ENCODE data around the gene TRHDE.

The TRHDE gene

DNA sequence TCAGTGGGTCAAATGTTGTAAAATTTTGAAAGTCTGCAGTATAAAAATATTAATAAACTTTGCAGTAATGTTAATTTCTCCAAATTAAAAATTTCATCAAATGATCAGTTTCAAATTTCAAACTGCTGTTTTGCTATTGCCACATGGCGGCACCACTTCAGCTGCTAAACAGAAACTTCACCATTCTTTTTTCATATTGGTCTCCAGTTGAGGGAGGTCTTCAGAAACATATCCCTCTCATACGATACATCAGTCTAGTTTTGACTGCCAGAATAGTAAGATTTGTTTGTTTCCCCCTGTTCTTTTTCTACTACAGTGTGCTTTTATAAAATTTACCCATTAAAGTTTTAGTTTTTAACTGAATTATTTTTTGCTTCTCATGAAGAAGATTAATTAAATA lies 4.2 kb upstream of the TRHDE start:
- H3K4me3 ChIP-seq (ENCODE audit: low read depth, low read length) = no peak overlapping the region
- TF ChIP-seq, protein P1, sequence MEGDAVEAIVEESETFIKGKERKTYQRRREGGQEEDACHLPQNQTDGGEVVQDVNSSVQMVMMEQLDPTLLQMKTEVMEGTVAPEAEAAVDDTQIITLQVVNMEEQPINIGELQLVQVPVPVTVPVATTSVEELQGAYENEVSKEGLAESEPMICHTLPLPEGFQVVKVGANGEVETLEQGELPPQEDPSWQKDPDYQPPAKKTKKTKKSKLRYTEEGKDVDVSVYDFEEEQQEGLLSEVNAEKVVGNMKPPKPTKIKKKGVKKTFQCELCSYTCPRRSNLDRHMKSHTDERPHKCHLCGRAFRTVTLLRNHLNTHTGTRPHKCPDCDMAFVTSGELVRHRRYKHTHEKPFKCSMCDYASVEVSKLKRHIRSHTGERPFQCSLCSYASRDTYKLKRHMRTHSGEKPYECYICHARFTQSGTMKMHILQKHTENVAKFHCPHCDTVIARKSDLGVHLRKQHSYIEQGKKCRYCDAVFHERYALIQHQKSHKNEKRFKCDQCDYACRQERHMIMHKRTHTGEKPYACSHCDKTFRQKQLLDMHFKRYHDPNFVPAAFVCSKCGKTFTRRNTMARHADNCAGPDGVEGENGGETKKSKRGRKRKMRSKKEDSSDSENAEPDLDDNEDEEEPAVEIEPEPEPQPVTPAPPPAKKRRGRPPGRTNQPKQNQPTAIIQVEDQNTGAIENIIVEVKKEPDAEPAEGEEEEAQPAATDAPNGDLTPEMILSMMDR (IDR thresholded peaks at IDR 0.05; ENCODE audit: borderline replicate concordance, insufficient read depth, low read depth, low read length) = no peak

DNA sequence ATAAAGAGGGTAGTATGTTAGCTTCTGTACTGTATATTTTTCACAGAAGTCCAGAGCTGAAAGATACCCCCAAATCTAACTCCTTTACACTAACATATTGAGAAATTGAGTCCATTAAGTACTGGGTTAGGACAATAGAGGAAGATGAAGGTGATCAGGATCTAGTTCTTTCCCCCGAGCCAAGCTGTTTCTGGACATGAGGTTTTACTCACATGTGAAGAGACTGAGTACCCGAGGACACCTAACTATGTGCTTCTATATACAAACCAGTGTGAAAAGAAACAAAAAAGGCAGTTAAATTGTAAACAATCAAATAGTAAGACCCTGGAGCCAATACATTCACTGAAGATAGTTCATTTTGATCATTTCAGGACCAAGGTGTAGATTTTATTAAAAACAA lies 3.8 kb upstream of the TRHDE start:
- TF ChIP-seq, protein P1 (IDR thresholded peaks at IDR 0.05; ENCODE audit: borderline replicate concordance, insufficient read depth, low read depth, low read length) = no peak
- H3K4me3 ChIP-seq (ENCODE audit: low read depth, low read length) = no peak overlapping the region

DNA sequence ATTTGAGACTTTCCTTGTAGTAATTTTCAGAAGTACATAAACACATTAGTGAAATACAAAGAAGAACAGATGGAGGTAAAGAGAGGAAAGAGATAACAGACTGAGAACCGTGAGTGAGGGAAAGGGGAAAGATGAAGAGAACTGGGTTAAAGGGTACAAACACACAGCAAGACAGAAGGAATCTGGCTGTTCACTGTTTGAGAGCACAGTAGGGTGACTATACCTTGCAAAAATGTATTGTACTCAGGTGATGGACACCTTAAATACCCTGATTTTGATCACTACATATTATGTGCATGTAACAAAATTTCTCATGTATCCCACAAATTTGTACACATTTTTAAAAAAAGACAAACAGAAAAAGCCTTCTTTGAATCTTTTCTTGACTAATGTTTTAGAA lies 2.7 kb upstream of the TRHDE start:
- no peak overlapping the region for H3K4me3 ChIP-seq (ENCODE audit: low read depth, low read length)
- TF ChIP-seq, protein P1 (IDR thresholded peaks at IDR 0.05; ENCODE audit: borderline replicate concordance, insufficient read depth, low read depth, low read length) = no peak

DNA sequence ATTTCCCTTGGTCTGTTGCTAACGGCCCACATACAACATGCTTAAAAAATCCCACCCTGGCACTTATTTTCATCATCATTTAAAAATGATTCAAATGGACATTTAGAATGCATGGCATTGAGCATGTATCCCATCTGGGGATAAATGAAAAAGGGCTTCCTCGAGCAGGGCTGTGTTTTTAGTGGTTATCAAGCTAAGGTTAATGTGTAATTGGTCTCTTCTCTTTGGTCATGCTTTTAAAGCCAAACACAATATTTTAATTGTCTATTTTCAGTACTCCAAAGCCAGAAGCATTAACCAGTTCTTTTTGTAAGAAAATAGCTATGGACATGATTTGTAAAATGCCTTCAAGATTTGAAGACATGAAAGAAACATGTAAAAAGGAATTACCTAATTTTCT lies 1.9 kb upstream of the TRHDE start:
- H3K4me3 ChIP-seq (ENCODE audit: low read depth, low read length) = no peak overlapping the region
- TF ChIP-seq, protein P1 (IDR thresholded peaks at IDR 0.05; ENCODE audit: borderline replicate concordance, insufficient read depth, low read depth, low read length) = no peak

DNA sequence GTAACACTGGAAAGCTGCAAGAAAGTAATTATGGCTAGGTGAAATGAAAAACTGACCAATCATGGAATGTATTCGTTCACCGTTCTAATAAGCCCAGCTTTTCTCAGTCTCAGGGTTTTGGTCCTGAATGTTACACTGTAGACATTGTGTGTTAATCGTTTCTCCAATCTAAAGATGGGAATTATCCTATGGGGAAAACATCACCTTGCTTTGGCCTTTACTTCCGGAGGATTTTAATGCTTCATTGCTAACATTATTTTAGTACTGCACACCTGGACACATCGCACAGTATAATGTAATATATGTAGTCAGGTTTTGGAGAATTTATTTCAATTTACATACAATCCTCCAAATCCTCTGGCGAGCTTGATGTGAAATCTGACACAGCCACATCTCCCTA lies 1.2 kb upstream of the TRHDE start:
- TF ChIP-seq, protein P1 (IDR thresholded peaks at IDR 0.05; ENCODE audit: borderline replicate concordance, insufficient read depth, low read depth, low read length) = no peak
- H3K4me3 ChIP-seq (ENCODE audit: low read depth, low read length) = no peak overlapping the region

DNA sequence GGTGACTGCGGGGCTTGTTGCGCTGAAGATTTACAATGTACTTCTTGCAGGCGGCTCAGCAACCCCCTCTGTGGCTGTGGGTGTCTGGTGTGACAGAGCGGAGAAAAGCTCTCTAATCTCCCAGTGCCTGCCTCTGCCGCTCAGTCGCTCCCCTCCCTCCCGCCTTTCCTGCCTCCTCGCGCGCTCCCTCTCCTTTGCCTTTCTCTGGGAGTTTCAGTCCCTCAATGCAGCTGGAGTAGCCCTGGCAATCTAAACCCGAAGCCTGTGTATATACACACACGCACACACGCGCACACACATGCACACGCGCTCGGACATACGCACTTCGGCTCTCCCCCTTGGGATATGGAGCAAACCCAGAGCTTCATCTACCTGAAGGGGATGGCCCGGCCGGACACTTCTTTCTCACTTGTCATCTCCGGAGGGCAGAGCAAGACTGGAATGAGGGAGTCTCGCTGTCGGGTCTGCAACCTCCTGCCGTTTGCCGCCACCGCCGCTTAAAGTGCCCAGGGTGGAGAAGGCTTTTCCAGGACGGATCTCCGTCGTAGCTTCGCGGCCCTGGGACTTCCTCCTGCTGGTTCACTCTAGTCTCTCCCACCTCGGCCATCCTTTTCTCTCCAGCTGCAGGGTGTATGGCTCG lies 599 bp upstream of the TRHDE start:
- TF ChIP-seq, protein P1 (IDR thresholded peaks at IDR 0.05; ENCODE audit: borderline replicate concordance, insufficient read depth, low read depth, low read length) = no peak
- H3K4me3 ChIP-seq (ENCODE audit: low read depth, low read length) = no peak overlapping the region

DNA sequence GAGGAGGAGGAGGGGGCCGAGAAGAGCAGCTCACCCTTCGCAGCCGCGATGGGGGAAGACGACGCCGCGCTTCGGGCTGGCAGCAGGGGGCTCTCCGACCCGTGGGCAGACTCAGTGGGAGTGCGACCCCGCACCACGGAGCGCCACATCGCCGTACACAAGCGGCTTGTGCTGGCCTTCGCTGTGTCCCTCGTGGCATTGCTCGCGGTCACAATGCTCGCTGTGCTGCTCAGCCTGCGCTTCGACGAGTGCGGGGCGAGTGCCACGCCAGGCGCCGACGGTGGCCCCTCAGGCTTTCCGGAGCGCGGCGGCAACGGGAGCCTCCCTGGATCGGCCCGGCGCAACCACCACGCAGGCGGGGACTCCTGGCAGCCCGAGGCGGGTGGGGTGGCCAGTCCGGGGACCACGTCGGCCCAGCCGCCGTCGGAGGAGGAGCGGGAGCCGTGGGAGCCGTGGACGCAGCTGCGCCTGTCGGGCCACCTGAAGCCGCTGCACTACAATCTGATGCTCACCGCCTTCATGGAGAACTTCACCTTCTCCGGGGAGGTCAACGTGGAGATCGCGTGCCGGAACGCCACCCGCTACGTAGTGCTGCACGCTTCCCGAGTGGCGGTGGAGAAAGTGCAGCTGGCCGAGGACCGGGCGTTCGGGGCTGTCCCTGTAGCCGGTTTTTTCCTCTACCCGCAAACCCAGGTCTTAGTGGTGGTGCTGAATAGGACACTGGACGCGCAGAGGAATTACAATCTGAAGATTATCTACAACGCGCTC lies 745 bp downstream of the TRHDE start:
- TF ChIP-seq, protein P1 (IDR thresholded peaks at IDR 0.05; ENCODE audit: borderline replicate concordance, insufficient read depth, low read depth, low read length) = no peak
- H3K4me3 ChIP-seq (ENCODE audit: low read depth, low read length) = no peak overlapping the region

Data from GM12875 (cell line).